ENCODE measurements around the gene KCNS1. TPM values are rescaled to one million over a fixed set of nuclear protein-coding genes. Genes with fewer than 3 reads are reported as not detected.
A peak's percentile ranks its signal among the peaks of the same experiment; 100 is the strongest.
"Not testable (repeated sequence)": the region's sequence is repeated elsewhere in the genome, so short reads cannot be mapped to it uniquely, and the experiment has no call there.

KCNS1 gene, protein sequence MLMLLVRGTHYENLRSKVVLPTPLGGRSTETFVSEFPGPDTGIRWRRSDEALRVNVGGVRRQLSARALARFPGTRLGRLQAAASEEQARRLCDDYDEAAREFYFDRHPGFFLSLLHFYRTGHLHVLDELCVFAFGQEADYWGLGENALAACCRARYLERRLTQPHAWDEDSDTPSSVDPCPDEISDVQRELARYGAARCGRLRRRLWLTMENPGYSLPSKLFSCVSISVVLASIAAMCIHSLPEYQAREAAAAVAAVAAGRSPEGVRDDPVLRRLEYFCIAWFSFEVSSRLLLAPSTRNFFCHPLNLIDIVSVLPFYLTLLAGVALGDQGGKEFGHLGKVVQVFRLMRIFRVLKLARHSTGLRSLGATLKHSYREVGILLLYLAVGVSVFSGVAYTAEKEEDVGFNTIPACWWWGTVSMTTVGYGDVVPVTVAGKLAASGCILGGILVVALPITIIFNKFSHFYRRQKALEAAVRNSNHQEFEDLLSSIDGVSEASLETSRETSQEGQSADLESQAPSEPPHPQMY
- total RNA-seq = 1 to 10 TPM; 2.0 to 3.0 TPM
- polyA plus RNA-seq = under 1 TPM; 0.45 to 0.51 TPM
- long read RNA-seq, donor 1 = 0 reads
- long read RNA-seq, donor 2 = 0 reads
- long read RNA-seq, donor 3 = 0 reads
- long read RNA-seq, donor 4 = 0 reads
- long read RNA-seq, donor 5 = 0 reads

DNA sequence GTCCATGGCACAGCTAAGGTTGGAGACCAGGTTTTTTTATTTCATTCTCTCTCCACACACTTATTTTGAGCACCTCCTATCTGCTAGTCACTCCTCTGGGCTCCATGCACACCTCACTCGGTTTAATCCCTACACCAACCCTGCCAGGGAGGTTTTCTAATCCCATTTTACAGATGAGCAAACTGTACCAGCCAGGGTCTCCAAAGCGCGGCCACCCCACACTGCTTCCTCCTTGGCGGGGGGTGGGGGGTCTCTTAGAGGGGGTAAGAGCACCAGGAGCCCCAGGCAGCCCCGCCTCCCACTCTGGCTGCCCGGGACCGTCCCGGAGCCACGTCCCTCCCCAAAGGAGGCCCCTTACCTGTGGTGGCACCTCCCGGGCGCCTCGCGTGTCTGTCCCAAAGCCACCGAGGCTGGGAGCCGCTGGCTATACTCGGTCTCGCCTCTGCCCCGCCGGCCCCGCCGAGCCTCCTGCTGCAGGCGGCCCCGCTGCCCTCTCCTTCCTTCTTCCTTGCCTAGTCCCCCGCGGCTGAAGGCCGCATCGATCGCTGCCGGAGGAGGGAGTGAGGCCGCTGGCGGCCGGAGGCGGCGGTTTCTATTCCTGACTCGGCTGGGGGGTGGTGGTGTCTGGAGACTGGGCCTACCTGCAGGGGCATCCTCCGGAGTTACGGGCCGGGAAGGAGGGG lies at the start of gene KCNS1:
Gene KCNS1 (minus strand): TSS at position 565 of the 683 bp plus-strand sequence. CDS start 1,891 bp downstream, outside the sequence.
- H3K9ac ChIP-seq (ENCODE audit: insufficient read depth in 1 of 2, low read length in 2 of 2) = no peak within 1 kb of the TSS
- DNase-seq = peak in 1 of 3 donors; percentile 20

DNA sequence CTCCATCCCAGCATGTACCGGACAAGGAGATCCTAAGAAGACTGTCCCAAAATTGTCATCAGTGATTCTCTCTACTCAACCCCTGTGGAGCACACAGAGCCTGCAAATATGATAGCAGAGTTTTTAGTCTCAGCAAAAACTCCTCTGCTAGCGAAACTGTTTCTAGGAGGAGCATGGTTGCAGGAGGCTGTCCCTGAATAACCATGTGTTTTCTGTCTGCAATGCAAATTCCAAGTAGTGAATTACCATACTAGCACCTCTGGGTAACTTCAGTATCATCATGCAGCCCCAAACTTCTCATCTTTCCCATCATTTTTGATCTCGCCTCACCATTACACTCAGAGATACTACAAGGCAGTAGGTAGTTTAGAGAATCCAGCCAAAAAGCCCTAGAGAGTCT lies 48.1 kb upstream of the KCNS1 start:
- 92 to 93% methylated on average over 3 of the region's 3 CpGs for WGBS, 2 donors
- TF ChIP-seq, protein P1, sequence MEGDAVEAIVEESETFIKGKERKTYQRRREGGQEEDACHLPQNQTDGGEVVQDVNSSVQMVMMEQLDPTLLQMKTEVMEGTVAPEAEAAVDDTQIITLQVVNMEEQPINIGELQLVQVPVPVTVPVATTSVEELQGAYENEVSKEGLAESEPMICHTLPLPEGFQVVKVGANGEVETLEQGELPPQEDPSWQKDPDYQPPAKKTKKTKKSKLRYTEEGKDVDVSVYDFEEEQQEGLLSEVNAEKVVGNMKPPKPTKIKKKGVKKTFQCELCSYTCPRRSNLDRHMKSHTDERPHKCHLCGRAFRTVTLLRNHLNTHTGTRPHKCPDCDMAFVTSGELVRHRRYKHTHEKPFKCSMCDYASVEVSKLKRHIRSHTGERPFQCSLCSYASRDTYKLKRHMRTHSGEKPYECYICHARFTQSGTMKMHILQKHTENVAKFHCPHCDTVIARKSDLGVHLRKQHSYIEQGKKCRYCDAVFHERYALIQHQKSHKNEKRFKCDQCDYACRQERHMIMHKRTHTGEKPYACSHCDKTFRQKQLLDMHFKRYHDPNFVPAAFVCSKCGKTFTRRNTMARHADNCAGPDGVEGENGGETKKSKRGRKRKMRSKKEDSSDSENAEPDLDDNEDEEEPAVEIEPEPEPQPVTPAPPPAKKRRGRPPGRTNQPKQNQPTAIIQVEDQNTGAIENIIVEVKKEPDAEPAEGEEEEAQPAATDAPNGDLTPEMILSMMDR (IDR thresholded peaks at IDR 0.05; ENCODE audit: control extremely low read depth, extremely low read depth) = no peak
- H3K9me3 ChIP-seq (ENCODE audit: control insufficient read depth in 4 of 4, insufficient read depth in 3 of 4, low read length in 3 of 4) = peaks cover 0 to 2% (median 0%) of the 10 kb centered on the region in 4 donors
- no peak overlapping the region for H3K4me3 ChIP-seq
- no peak for DNase-seq
- H3K27ac ChIP-seq (ENCODE audit: low read depth in 1 of 2, low read length in 1 of 2) = no peak overlapping the region
- H3K9ac ChIP-seq (ENCODE audit: insufficient read depth in 1 of 2, low read length in 2 of 2) = no peak overlapping the region
- H3K4me1 ChIP-seq (ENCODE audit: control insufficient read depth in 5 of 5, insufficient read depth in 5 of 5, low read length in 5 of 5) = peaks cover 0 to 2% (median 0%) of the 10 kb centered on the region in 5 donors
- H3K27me3 ChIP-seq (ENCODE audit: control insufficient read depth in 3 of 3, insufficient read depth in 3 of 3, low read length in 2 of 3) = peaks cover 0 to 17% (median 0%) of the 10 kb centered on the region in 3 donors
- ATAC-seq (ENCODE audit: insufficient read depth, low FRiP score) = no peak
- H3K36me3 ChIP-seq (ENCODE audit: control insufficient read depth in 4 of 4, insufficient read depth in 4 of 4, low read length in 4 of 4) = no peaks in the 10 kb centered on the region

More for the DNA sequence above, at the start of gene KCNS1:
- TF ChIP-seq, protein P1 (IDR thresholded peaks at IDR 0.05; ENCODE audit: control extremely low read depth, extremely low read depth) = no peak
- Histone ChIP-seq H3K4me1 (ENCODE audit: control insufficient read depth in 5 of 5, insufficient read depth in 5 of 5, low read length in 5 of 5) (peaks cover 0 to 14% (median 0%) of the 10 kb centered on the region in 5 donors), H3K9me3 (ENCODE audit: control insufficient read depth in 4 of 4, insufficient read depth in 3 of 4, low read length in 3 of 4) (peaks cover 0 to 3% (median 1%) of the 10 kb centered on the region in 4 donors), H3K36me3 (ENCODE audit: control insufficient read depth in 4 of 4, insufficient read depth in 4 of 4, low read length in 4 of 4) (no peaks in the 10 kb centered on the region), H3K27me3 (ENCODE audit: control insufficient read depth in 3 of 3, insufficient read depth in 3 of 3, low read length in 2 of 3) (peaks cover 3 to 59% (median 53%) of the 10 kb centered on the region in 3 donors), H3K4me3 (no peak within 1 kb of the TSS), H3K27ac (ENCODE audit: low read depth in 1 of 2, low read length in 1 of 2) (no peak within 1 kb of the TSS)
- ATAC-seq (ENCODE audit: insufficient read depth, low FRiP score) = no peak
- 6 to 15% methylated on average over 37 to 38 of the region's 38 CpGs for WGBS, 2 donors

DNA sequence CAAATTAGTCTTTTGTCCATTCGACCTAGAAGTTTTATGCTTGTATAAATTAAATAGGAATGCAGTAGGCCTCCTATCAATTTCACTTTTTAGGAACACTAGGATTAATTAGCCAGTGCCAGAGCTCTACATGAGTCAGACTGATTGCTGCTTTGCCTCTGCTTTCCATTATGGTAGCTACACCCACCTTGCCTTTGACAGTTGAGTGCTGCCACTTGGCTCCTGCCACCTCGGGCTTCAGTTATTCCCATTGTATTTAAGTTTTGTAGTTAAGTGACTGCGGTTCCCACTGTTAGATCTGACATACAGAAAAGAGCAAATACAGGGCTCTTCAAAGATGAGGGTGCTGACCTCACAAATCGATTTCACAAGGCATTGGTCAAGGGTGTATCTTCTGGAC lies 39.9 kb upstream of the KCNS1 start:
- 80 to 89% methylated on average over 4 of the region's 4 CpGs for WGBS, 2 donors
- Histone ChIP-seq H3K27ac (ENCODE audit: low read depth in 1 of 2, low read length in 1 of 2) (no peak overlapping the region), H3K27me3 (ENCODE audit: control insufficient read depth in 3 of 3, insufficient read depth in 3 of 3, low read length in 2 of 3) (peaks cover 0 to 3% (median 0%) of the 10 kb centered on the region in 3 donors), H3K4me1 (ENCODE audit: control insufficient read depth in 5 of 5, insufficient read depth in 5 of 5, low read length in 5 of 5) (no peaks in the 10 kb centered on the region), H3K4me3 (no peak overlapping the region), H3K36me3 (ENCODE audit: control insufficient read depth in 4 of 4, insufficient read depth in 4 of 4, low read length in 4 of 4) (no peaks in the 10 kb centered on the region), H3K9ac (ENCODE audit: insufficient read depth in 1 of 2, low read length in 2 of 2) (no peak overlapping the region), H3K9me3 (ENCODE audit: control insufficient read depth in 4 of 4, insufficient read depth in 3 of 4, low read length in 3 of 4) (no peaks in the 10 kb centered on the region)
- no peak for ATAC-seq (ENCODE audit: insufficient read depth, low FRiP score)
- TF ChIP-seq, protein P1 (IDR thresholded peaks at IDR 0.05; ENCODE audit: control extremely low read depth, extremely low read depth) = no peak
- no peak for DNase-seq

DNA sequence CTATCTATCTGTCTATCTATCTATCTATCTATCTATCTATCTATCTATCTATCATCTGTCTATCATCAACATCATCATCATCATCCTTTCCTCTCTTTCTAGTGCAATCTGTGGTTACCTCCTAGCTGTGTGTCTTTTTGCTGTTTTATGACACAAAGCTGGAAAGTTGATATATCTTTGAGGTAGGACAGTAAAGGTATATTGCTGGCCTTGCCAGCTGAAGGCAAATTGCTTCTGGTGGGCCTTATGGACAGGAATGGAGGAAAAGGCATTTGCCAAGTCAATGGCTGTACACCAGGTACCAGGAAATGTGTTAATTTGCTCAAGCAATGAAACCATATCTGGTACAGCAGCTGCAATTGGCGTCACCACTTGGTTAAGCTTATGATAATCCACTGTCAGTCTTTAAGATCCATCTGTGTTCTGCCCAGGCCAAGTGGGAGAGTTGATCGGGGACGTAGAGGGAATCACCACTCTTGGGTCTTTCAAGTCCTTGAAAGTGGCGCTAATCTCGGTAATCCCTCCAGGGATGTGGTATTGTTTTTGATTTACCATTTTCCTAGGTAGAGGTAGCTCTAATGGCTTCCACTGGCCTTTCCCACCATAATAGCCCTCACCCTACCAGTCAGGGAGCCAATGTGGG lies 38.9 kb upstream of the KCNS1 start:
- not testable (repeated sequence) for H3K9me3 ChIP-seq (ENCODE audit: control insufficient read depth in 4 of 4, insufficient read depth in 3 of 4, low read length in 3 of 4); H3K27ac ChIP-seq (ENCODE audit: low read depth in 1 of 2, low read length in 1 of 2); H3K4me1 ChIP-seq (ENCODE audit: control insufficient read depth in 5 of 5, insufficient read depth in 5 of 5, low read length in 5 of 5); H3K9ac ChIP-seq (ENCODE audit: insufficient read depth in 1 of 2, low read length in 2 of 2); H3K27me3 ChIP-seq (ENCODE audit: control insufficient read depth in 3 of 3, insufficient read depth in 3 of 3, low read length in 2 of 3); ATAC-seq (ENCODE audit: insufficient read depth, low FRiP score); H3K36me3 ChIP-seq (ENCODE audit: control insufficient read depth in 4 of 4, insufficient read depth in 4 of 4, low read length in 4 of 4); H3K4me3 ChIP-seq; DNase-seq
- 96 to 99% methylated on average over 5 of the region's 5 CpGs for WGBS, 2 donors
